Stomach (tissue), 4 donors: Measurements from ENCODE around the gene MTMR2.

Experiments
- CTCF ChIP-seq, 7 experiments: fragments of 450-650 bp in 4 of 7; fragments of 200-600 bp in 3 of 7; sonication (generic) in 3 of 7; IDR thresholded peaks; one replicate each; pipeline ENCODE4 v1.5.1; 2016 to 2019; ENCODE audit warnings: antibody characterized with exemption in 7 of 7, control low read depth in 2 of 7, mild to moderate bottlenecking in 1 of 7
- EP300 ChIP-seq: sonication (generic); formaldehyde crosslinking; IDR thresholded peaks from one replicate; pipeline ENCODE4 v1.6.1; 2017; ENCODE audit warnings: antibody characterized with exemption
- POLR2A ChIP-seq, 4 donors: fragments of 450-650 bp; IDR thresholded peaks; one replicate each; pipeline ENCODE4 v1.6.1; 2016; ENCODE audit warnings: antibody characterized with exemption in 4 of 4, control low read depth in 2 of 4, mild to moderate bottlenecking in 1 of 4, moderate library complexity in 1 of 4
- POLR2AphosphoS5 ChIP-seq, 3 donors: sonication (generic); formaldehyde crosslinking; IDR thresholded peaks; one replicate each; pipeline ENCODE4 v1.6.1; 2016; ENCODE audit warnings: antibody characterized with exemption in 3 of 3

DNA sequence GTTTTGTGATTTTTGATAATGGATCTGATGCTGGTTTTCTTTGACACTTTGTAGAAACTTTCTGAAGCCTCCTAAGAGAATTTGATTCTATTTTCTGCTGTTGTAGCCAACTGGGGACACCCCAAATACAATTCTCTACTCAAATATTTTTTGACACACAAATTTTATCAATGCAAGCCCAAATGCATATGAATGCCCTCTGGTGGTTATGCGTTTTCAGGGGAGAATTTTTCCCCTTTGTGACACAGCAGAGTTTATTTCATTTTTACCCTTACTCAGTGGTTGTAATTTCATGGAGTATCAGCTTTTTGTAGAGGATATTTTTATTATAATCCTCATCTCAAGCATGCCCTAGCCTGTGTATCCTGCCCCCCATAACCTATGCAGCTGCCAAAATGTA, 44.7 kb upstream of the MTMR2 start:
- TF ChIP-seq POLR2A (IDR thresholded peaks at IDR 0.05) (no peak), CTCF (IDR thresholded peaks at IDR 0.05) (peak in 1 of 7 experiments; percentile 18), POLR2AphosphoS5 (IDR thresholded peaks at IDR 0.05) (no peak), EP300 (no peak)
